ENCODE results near the gene VN1R2. TPM values are rescaled to one million over a fixed set of nuclear protein-coding genes. Genes with fewer than 3 reads are reported as not detected.
"Not testable (repeated sequence)": the region's sequence is repeated elsewhere in the genome, so short reads cannot be mapped to it uniquely, and the experiment has no call there.

Gene VN1R2, protein sequence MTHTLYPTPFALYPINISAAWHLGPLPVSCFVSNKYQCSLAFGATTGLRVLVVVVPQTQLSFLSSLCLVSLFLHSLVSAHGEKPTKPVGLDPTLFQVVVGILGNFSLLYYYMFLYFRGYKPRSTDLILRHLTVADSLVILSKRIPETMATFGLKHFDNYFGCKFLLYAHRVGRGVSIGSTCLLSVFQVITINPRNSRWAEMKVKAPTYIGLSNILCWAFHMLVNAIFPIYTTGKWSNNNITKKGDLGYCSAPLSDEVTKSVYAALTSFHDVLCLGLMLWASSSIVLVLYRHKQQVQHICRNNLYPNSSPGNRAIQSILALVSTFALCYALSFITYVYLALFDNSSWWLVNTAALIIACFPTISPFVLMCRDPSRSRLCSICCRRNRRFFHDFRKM
- not detected in 3 replicates for total RNA-seq
- long read RNA-seq = 0 reads

DNA sequence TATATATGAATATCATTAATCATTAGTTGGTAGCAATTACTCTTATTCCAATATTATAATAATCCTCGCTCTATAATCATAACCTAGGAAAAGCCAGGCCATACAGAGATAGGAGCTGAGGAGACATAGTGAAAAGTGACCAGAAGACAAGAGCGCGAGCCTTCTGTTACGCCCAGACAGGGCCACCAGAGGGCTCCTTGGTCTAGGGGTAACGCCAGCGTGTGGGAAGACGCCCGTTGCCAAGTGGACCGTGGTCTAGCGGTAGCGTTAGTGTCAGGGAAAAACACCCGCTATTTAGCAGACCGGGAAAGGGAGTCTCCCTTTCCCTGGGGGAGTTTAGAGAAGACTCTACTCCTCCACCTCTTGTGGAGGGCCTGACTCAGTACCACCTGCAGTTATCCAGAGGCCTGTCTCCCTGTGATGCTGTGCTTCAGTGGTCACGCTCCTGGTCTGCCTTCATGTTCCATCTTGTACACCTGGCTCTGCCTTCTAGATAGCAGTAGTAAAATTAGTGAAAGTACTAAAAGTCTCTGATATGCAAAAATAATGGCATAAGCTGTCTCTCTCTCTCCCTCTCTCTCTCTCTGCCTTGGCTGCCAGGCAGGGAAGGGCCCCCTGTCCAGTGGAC lies at the start of gene VN1R2:
VN1R2 (plus strand) TSS at position 578 of the 628 bp plus-strand sequence. CDS start 84 bp downstream, outside the sequence.
- H3K4me1 Mint-ChIP-seq (ENCODE audit: low read depth); H3K27me3 Mint-ChIP-seq (ENCODE audit: low read depth); DNase-seq (ENCODE audit: low spot score); H3K27ac Mint-ChIP-seq (ENCODE audit: unreplicated experiment); H3K4me3 Mint-ChIP-seq (ENCODE audit: unreplicated experiment): not testable (repeated sequence)
- Mint-ChIP-seq H3K9me3 (ENCODE audit: low read depth) (peaks cover 23% of the 10 kb centered on the region), H3K36me3 (ENCODE audit: low read depth) (peaks cover 11% of the 10 kb centered on the region)

- peaks cover 86% of the 10 kb centered on the region for H3K9me3 Mint-ChIP-seq (ENCODE audit: low read depth)
- H3K27me3 Mint-ChIP-seq (ENCODE audit: low read depth); H3K4me3 Mint-ChIP-seq (ENCODE audit: unreplicated experiment); H3K27ac Mint-ChIP-seq (ENCODE audit: unreplicated experiment); H3K4me1 Mint-ChIP-seq (ENCODE audit: low read depth); DNase-seq (ENCODE audit: low spot score): not testable (repeated sequence)
- H3K36me3 Mint-ChIP-seq (ENCODE audit: low read depth) = peaks cover 78% of the 10 kb centered on the region
These were observed 46.5 kb upstream of the VN1R2 start for GRCh38 chr19:53211554-53211953.

DNA sequence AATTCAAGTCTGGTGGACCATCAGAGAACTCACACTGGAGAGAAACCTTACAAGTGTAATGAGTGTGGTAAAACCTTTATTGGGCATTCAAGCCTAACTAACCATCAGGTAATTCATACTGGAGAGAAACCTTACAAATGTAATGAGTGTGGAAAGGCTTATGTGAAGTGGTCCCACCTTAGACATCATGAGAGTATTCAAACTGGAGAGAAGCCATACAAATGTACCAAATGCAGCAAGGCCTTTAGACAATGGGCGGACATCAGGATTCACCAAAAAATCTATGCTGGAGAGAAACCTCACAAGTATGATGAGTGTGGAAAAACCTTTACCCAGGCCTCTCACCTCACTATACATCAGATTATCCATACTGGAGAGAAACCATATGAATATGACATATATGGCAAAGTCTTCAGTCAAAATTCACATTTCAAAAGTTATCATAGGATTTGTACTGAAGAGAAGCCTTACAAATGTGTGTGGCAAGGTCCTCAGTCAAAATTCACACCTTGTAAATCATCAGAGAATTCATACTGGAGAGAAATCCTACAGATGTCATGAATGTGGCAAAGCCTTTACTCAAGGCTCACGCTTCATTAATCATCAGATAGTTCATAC lies 45.3 kb upstream of the VN1R2 start:
- H3K27me3 Mint-ChIP-seq (ENCODE audit: low read depth) = no peaks in the 10 kb centered on the region
- no peak overlapping the region for H3K27ac Mint-ChIP-seq (ENCODE audit: unreplicated experiment)
- peaks cover 68% of the 10 kb centered on the region for H3K36me3 Mint-ChIP-seq (ENCODE audit: low read depth)
- DNase-seq (ENCODE audit: low spot score) = no peak
- peaks cover 79% of the 10 kb centered on the region for H3K9me3 Mint-ChIP-seq (ENCODE audit: low read depth)
- no peaks in the 10 kb centered on the region for H3K4me1 Mint-ChIP-seq (ENCODE audit: low read depth)
- no peak overlapping the region for H3K4me3 Mint-ChIP-seq (ENCODE audit: unreplicated experiment)
- TF ChIP-seq, protein P1, sequence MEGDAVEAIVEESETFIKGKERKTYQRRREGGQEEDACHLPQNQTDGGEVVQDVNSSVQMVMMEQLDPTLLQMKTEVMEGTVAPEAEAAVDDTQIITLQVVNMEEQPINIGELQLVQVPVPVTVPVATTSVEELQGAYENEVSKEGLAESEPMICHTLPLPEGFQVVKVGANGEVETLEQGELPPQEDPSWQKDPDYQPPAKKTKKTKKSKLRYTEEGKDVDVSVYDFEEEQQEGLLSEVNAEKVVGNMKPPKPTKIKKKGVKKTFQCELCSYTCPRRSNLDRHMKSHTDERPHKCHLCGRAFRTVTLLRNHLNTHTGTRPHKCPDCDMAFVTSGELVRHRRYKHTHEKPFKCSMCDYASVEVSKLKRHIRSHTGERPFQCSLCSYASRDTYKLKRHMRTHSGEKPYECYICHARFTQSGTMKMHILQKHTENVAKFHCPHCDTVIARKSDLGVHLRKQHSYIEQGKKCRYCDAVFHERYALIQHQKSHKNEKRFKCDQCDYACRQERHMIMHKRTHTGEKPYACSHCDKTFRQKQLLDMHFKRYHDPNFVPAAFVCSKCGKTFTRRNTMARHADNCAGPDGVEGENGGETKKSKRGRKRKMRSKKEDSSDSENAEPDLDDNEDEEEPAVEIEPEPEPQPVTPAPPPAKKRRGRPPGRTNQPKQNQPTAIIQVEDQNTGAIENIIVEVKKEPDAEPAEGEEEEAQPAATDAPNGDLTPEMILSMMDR (IDR thresholded peaks at IDR 0.05) = no peak

DNA sequence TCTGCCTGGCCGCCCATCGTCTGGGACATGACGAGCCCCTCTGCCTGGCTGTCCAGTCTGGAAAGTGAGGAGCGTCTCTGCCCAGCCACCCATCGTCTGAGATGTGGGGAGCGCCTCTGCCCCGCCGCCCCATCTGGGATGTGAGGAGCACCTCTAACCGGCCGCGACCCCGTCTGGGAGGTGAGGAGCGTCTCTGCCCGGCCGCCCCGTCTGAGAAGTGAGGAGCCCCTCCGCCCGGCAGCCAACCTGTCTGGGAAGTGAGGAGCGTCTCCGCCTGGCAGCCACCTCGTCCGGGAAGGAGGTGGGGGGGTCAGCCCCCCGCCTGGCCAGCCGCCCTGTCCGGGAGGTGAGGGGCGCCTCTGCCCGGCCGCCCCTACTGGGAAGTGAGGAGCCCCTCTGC lies 35.4 kb upstream of the VN1R2 start:
- Mint-ChIP-seq H3K9me3 (ENCODE audit: low read depth) (peaks cover 60% of the 10 kb centered on the region), H3K36me3 (ENCODE audit: low read depth) (peaks cover 18% of the 10 kb centered on the region)
- not testable (repeated sequence) for H3K27ac Mint-ChIP-seq (ENCODE audit: unreplicated experiment); H3K4me1 Mint-ChIP-seq (ENCODE audit: low read depth); H3K27me3 Mint-ChIP-seq (ENCODE audit: low read depth); DNase-seq (ENCODE audit: low spot score); H3K4me3 Mint-ChIP-seq (ENCODE audit: unreplicated experiment)

DNA sequence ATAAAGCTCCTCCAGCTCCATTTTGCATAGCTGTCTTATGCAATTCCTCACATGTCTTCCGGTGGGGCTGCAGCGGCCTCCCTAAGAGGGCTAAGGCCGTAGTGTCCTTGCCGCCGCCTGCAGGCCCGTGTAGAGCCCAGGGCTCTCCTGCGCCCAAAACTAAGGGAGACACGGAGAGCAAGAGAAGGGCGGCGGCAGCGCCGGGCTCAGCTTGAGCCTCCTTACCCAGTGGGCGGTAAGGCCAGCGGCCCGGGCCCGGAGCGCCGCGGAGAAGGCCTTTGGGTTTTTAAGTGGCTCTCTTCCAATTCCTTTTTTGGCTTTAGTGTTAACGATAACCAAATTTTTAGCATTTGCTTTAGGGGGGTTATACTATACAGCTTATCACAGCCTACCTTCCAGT lies 33.5 kb upstream of the VN1R2 start:
- TF ChIP-seq, protein P1 (IDR thresholded peaks at IDR 0.05) = no peak
- peaks cover 58% of the 10 kb centered on the region for H3K9me3 Mint-ChIP-seq (ENCODE audit: low read depth)
- H3K27me3 Mint-ChIP-seq (ENCODE audit: low read depth) = no peaks in the 10 kb centered on the region
- H3K27ac Mint-ChIP-seq (ENCODE audit: unreplicated experiment) = no peak overlapping the region
- DNase-seq (ENCODE audit: low spot score) = no peak
- H3K4me3 Mint-ChIP-seq (ENCODE audit: unreplicated experiment) = no peak overlapping the region
- H3K4me1 Mint-ChIP-seq (ENCODE audit: low read depth) = no peaks in the 10 kb centered on the region
- peaks cover 14% of the 10 kb centered on the region for H3K36me3 Mint-ChIP-seq (ENCODE audit: low read depth)

DNA sequence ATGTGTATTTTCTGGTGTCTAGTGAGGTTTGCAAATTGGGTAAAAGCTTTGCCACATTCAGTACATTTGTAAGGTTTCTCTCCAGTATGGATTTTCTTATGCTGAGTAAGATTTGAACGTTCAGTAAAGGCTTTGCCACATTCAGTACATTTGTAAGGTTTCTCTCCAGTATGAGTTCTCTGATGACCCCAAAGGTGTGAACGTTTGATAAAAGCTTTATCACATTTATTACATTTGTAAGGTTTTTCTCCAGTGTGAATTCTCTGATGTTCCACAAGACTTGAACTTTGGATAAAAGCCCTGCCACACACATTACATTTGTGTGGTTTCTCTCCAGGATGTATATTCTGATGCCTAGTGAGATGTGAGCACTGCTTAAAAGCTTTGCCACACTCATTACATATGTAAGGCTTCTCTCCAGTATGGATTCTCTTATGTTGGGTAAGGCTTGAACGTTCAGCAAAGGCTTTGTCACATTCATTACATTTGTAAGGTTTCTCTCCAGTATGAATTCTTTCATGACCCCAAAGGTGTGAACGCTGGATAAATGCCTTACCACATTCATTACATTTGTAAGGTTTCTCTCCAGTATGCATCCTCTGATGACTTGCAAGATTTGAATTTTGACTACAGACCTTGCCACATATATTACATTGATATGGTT lies 20.8 kb upstream of the VN1R2 start:
- TF ChIP-seq, protein P1 (IDR thresholded peaks at IDR 0.05) = no peak
- no peak overlapping the region for H3K4me3 Mint-ChIP-seq (ENCODE audit: unreplicated experiment)
- DNase-seq (ENCODE audit: low spot score) = no peak
- H3K27ac Mint-ChIP-seq (ENCODE audit: unreplicated experiment) = no peak overlapping the region
- H3K27me3 Mint-ChIP-seq (ENCODE audit: low read depth) = no peaks in the 10 kb centered on the region
- H3K36me3 Mint-ChIP-seq (ENCODE audit: low read depth) = peaks cover 63% of the 10 kb centered on the region
- H3K4me1 Mint-ChIP-seq (ENCODE audit: low read depth) = no peaks in the 10 kb centered on the region
- peaks cover 78% of the 10 kb centered on the region for H3K9me3 Mint-ChIP-seq (ENCODE audit: low read depth)

All from chondrocyte (in vitro differentiated cells).